Stimulated activated CD4-positive, alpha-beta T cell treated with anti-CD3 and anti-CD28 coated beads, TNF-alpha, amount 100 ng/mL, for 4 hours (primary cell): ENCODE data around the gene FAM170B.

ENCODE experiments used
- DNase-seq, 3 experiments: peaks; one replicate each; pipeline ENCODE4 v3.0.0-alpha.2; 2020; ENCODE audit warnings: low read depth in 3 of 3

The FAM170B gene

DNA sequence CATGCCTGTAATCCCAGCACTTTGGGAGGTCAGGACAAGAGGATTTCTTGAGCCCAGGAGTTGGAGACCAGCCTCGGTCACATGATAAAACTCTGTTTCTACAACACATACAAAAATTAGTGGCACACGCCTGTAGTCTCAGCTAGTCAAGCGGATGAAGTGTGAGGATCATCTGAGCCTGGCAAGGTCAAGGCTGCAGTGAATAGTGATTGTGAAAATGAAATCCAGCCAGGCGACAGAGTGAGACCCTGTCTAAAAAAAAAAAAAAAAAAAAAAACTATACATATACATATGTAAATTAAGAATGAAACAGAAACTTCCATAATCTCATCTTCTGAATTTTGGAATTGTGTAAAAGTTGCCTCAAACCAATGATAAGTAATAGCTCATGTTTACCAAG, 18.2 kb upstream of the FAM170B start:
- DNase-seq = no peak

DNA sequence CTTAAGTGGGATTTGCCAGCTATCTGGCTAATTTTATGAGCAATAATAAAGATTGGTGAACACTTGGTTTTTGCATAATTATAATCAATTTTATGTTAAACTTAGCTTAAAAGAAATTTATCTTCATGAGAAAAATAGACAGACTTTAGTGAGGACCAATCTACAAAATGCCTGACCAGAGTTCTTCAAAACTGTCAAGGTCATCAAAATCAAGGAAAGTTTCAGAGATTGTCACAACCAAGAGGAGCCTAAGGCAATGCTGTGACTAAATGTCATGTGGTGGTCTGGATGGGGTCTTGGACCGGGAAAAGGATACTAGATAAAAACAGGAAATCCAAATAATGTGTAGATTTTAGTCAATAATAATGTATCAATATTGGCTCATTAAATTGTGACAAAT, 17.7 kb upstream of the FAM170B start:
- DNase-seq = no peak

DNA sequence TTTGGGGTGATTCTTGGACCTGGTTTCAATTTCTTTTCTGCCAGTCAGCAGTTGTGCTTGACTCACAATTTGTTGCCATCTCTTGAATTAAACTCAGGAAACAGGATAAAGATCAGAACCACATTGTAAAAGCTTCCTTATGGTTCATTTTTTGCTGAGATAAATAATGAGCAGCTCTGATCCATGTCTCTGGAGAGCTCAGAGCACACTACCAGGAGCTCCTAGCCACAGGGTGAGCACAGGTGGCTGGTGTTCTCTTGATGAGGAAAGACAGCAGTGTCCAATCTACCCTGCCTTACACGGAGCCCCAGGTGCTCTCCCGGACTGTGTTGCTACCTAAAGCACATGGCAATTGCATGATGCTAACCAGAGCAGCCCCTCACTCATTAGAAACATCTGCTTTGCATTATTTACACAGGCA, 17.2 kb upstream of the FAM170B start:
- DNase-seq = no peak

DNA sequence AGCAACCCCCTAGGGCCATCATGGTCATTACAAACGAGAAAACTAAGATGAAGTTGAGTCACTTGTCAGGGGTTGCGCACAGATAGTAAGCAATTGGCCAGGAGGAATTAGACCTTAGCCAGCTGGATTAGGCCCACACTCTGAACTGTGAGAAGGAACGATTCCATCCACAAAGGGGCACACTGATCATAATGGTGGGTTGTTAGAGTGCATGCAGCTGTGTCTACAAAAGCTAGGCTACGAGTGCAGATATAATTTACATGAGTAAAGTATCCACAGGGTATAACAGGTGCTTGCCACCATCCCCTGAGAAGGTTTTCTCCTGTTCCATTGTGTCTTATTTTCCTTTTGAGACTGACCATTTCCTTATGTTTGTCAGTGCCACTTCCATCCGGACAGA, 16.6 kb upstream of the FAM170B start:
- DNase-seq = no peak

DNA sequence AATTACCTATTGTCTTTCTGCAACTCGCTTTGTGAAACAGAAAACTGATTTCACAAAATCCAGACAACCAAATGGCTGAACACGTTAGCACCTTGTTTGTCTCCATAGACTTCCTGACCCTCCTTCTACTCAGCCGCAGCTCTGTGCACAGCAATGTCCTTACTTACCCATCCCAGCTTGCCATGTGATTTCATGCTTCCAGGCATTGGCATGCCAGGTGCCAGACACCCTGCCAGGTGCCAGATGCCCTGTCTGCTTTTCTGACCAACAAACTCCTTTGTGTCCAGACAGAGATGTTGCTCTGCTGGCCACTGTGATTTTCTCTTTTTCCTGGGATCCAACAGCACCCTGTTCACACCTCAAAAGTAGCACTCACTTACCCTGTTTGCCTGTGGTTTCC, 16.1 kb upstream of the FAM170B start:
- no peak for DNase-seq

DNA sequence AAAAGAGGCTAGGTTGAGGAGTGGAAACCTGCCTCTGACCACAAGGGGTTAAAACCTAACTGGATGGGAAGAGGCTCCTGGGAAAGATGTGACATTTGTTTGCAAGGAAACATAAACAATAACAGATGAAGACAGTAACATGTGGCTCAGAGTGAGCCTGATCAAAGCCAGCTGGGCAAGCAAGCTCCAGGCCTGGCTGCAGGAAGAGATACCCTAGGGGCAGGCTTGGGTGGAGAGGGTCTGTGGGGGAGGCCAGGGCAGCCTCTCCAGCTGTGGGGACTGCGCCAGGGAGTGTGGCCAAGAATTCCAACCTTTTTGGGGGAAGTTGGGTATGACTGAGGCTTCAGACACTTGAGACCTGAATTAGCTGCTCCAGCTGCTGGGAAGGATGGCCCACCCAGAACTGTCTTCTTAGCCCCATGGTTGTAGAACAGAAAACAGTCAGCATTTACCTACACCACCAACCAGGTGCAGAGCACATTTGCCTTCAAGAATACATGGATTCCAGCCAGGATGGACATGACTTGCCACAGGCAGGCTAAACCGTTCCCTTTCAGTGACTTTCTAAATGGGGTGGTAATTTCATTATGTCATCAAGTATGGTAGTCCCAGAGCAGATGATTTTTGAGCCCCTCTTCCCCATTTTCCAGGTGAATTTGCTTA, 10.4 kb upstream of the FAM170B start:
- DNase-seq = no peak

DNA sequence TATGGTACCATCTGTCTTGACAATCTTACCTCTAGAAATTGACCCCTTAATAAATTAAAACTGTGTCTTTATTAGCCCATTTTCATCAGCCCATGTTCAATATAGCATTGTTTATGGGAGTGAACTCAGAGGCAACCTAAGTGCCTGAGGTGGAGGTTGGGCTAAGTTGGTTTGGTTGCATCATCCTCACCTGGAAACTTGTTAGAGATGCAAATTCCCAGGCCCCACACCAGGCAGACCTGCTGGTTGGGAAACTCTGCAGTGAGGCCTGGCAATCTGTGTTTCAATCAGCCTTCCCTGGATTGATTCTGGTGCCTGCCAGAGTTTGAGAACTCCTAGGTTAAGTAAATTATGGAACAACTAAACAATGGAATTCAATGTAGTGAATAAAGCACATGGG, 9.4 kb upstream of the FAM170B start:
- no peak for DNase-seq

DNA sequence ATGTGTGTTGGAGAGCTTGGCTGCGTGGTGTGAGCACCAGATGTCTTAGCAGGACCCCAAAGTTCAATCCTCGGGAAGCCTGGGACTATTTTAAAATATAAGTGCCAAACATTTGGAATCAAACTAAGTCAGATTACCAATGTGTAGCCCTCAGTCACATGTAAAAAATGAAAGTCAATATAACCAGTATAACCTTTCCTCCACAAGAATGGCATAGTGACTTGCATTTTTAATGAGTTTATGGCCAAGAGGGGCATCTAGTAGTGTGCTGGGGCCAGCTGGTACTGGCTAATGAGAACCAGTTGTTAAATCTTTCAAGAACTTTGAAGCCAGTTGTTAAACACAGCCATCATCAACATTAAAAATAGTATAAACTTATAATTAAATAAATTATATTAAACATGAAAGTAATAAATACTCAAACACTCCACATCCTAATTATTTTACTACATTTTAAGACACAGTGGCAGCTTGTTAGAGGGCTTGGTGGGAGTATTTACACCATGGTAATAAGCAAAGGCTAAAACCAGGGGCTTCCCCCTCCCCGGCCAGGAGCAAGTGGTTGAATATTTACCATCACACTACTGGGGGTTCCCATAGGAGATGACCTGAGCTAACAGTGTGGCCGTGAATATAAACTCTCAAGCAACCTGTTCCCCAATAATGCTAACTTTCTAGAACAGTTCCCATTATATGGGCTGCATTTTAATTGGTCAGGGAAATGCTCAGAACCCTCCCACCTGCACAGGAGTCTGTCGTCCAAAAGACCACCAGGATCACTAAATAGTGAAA, 7.9 kb upstream of the FAM170B start:
- no peak for DNase-seq

DNA sequence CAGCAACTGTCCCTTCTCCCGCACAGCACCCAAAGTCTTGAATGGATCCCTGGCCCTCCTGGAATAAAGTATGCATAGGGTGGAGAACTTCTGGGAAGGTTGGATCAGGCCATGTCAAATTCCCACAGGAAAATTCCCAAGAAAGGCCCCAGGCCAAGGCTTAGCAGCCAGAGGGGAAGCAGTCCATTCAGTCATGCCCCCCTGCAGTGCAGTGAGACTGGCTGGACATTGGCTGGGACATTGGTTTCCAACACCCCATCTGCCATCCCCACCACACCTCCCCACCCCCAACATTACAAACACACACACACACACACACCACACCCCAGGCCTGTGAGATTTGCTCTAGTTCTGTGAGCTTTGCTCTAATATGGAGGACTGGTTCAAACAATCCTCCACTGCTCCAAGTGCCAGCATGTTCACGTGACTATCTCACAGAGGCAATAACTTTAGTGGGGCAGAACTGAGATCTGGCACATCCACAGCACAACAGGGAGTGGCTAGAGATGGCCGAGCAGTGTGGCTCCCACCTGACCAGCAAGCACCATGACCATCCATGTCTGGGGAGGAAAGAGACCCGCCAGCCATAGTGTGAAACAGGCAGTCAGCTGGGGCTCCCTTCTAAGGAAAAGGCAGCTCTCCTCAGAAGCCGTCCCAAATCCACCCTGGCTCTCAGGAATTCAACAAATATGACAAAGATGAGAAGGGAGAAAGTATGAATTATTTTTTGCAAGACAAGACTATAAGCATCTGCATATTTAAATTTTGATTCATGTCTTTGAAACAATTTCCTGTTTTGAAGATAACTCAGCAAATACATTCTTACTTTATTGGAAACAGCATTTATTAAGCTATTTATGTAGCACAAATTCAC, 6.7 kb upstream of the FAM170B start:
- DNase-seq = no peak

DNA sequence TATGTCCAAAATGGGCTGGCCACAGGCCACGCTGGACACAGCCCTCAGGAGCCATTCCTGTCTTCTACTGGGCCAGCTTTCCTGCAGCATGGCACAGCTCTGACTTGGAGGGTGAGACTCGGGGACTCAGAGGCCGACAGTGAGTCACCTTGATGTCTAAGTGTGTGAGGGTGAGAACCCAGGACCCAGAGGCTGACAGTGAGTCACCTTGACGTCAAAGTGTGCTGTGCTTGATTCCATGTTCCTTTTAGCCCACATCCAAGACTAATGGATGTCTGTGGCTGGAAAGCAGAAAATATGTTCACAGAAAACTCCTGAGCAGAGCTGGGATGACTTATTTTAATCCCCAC, 6.0 kb upstream of the FAM170B start:
- no peak for DNase-seq

DNA sequence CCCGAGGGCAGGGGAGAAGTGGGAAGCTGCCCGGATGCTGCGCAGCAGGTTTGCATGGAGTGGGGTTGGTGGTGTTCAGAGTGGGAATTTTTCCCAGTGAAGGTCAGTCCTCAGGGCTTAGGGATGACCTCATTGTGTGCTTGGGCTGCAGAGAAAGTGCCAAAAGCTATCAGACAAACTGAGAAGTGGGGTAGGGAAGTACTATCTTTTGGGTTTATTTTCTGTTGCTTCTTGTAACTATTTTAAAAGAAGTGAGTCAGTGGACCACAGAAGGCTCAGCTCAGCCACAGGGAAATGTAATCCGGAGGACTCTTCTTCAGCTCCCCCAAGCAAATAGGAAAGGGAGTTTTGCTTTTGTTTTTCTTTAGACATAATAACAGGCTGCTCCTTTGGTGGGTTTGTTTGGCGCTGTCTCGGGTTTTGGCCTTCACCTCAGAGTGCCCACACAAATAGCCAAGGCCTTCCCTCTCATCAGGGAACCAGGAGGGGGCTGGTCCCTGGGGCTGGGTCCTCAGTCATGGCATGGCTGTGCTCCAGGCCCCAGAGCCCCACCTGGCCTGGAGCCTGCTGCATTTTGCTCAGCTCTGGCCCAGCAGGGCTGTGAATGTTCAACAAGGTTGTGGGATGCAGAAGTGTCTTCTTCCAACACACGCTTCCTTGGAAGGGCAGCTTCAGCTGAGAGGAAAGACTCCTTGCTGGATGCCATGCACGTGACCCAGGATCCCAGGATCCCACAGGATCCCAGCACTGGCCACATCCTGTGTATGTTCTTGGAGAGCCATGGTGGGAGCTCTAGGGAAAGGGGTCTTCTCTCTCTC, 5.4 kb upstream of the FAM170B start:
- DNase-seq = no peak

DNA sequence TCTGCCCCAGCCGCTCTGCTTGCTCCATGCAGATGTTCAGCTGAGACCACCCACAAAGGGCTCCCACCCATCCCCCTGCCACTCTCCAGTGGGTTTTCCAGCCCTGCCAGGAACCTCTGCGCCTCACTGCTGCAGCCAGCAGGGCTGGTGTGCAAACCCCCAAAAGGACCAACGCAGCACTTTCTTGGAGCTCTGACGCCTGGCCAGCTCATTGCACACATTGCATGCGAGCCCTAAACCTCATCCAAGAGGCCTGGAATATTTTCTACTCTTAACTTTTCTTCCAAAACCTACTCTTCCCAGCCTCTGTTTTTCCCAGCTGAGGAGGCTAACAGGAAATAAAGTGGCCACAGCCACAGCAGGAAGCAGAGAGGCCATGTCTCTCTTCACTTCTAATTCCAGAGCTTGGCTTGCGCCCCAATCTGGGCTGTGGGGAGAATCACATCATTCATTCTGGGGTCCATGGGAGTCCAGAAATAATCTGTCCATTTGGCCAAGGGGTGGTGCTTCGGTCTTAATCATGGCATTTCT, 4.6 kb upstream of the FAM170B start:
- no peak for DNase-seq

DNA sequence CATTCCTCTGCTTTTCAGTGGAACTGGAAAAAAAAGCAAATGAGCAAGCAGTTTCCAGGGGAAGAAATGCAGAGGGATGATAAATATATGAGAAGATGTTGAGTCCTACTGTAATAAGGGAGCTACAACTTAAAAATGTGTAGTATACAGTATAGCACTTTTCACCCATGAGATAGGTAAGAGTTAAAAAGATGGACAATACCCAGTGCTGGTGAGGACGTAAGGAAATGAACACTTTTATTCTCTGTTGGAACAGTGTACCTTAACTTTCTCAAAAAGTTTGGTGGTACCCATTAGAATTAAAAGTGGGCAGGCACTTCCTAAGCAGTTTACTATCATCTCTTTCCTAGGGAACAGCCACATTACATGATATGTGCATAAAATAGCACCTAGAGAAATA, 2.7 kb upstream of the FAM170B start:
- DNase-seq = no peak

DNA sequence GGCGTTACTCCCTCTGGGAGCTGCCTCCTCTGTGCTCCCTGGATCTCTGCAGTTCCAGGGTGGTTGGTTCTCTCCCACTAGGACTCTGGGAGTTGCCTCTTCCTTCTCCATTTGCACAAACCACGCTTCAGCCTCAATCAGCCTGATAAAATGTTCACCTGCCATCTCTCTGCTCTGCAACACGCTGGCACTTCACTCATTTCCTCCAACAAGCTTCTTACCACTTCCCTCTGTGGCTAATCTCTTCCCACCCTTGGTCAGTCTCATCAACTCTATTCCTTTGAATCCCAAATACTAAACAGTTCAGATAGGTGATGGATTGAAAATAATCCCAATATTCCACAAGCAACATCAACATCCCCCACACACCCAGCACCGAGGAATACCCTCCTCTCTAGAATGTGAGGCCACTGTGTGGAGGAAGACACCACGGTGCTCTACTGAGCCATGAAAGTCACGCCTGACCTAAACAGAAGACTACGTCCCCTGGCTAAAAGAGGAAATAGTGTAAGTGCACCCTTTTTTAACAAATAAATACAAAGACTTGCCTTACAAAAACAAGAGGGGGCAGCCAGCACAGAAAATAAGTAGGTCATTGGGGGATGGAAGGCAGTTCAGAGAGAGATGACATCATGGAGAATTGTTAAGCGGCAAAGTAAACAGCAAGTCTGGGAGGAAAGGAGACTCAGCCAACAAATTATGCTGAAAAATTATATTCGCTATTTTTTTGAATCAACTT, 1.9 kb upstream of the FAM170B start:
- no peak for DNase-seq

DNA sequence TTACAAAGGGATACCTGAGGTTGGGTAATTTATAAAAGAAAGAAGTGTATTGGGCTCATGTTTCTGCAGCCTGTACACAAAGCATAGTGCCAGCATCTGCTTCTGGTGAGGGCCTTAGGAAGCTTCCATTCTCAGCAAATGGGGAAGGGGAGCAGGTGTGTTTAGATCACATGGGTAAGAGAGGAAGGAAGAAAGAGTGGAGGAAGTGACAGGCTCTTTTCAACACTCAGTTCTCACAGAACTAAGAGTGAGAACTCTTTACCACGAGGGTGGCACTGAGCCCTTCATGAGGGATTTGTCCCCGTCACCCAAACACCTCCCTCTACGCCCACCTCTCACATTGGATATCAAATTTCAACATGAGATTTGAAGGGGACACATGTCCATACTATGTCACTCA, 506 bp upstream of the FAM170B start:
- no peak for DNase-seq

DNA sequence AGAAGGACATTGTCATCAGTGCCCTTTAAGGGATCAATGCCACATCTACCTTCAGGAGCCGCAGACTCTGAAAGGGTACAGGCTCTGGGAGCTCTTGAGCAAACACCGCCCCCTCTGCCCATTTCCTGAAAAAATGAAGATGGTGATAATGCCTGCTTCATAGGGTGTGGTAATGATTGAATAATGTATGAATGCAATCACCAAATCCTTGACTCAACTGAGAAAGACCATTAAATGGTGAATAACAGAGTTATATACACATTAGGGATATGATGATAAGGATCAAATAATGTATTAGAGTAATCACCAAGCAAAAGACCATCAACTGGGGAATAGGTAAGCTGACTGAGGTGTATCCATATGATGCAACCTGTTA, 1.5 kb downstream of the FAM170B start:
- DNase-seq = no peak

DNA sequence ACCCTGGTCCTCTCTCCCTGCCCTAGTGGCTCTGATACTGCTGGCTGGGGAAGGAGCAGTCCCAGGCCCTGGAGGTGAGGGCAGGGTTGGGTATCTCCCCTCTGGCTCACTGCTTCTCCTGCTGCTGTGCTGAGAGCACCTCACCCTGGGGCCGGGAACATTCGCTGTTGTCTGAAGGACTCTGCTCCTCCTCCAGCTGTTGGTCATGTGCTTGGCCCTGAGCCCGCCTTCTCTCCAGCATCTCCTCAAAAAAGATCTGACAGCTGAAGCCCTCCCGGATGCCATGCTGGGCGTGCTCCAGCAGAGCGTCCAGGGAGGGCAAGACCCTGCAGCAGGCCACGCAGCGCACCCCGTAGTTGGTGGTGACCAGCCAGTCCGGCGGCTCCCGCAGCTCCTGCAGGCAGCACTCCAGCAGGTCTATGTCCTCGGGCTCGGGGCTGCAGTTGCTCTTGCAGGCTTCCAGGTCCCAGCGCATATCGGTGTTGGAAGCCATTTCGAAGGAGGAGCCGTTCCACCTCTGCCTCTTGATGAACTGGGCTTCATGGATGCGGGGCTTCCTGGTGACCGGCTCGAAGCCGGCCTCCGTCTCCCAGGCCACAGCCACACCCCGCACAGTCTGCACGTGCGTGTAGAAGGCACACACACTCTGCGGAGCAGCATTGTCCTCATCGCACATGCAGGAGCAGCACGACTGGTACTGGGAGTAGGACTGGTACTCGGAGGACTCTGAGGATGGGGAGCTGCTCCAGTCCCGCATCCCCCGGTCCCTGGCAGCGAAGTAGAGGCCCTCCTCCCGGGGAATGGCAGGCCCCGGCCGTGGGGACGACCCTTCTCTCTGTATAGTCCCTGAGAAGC, 2.1 kb downstream of the FAM170B start:
- no peak for DNase-seq

DNA sequence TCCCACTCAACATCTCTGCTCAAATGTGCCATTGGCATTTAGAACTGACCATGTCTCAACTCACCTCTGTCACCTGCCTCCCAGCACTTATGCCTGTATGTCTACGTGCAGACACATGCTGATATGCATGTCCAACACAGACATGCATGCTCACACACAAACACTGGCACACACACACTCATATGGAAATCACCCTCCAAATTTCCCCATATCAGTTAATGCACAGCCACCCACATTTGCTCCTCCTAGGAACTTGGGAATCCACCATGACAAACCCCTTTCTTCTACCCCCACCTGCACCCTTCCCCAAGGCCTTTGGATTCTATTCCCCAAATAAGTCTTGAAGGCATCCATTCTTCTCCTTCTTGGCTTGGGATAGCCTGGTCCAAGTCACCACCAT, 4.4 kb downstream of the FAM170B start:
- DNase-seq = no peak

DNA sequence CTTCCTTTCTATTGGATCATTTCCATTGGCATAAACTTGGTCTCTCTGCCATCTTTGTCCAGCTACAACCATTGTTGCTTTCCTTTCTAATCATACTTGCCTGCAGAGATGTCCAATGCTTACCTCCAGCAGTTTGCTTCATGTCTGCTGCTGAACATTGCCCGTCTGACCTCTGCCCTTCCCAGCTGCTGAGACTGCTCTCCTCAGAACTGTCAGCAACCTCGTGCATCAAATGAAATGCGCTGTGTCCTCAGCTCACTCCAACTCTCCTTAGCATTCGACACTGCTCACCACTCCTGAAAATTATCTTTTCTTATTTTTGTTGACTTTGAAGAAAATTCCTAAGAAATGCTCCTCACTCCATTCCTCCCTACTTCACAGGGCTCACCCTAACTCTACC, 5.0 kb downstream of the FAM170B start:
- DNase-seq = no peak
